HepG2 (cell line): ENCODE results near the gene NFYC. TPM values are rescaled to one million over a fixed set of nuclear protein-coding genes. Genes with fewer than 3 reads are reported as not detected.

Experiments
- RFXAP ChIP-seq: sonication (generic); formaldehyde crosslinking; IDR thresholded peaks from 2 replicates; pipeline ENCODE4 v1.4.0; 2020; ENCODE audit warnings: missing genetic modification reagents, borderline replicate concordance
- SCMH1 ChIP-seq: sonication (generic); formaldehyde crosslinking; IDR thresholded peaks from 2 replicates; pipeline ENCODE4 v1.9.0; 2021; ENCODE audit warnings: missing genetic modification reagents, mild to moderate bottlenecking, borderline replicate concordance
- SRSF1 ChIP-seq: fragments of 200-400 bp; formaldehyde crosslinking; optimal IDR thresholded peaks from 2 replicates; pipeline ENCODE3; 2017; ENCODE audit warnings: mild to moderate bottlenecking, low read depth, low read length, moderate library complexity
- ZNF264 ChIP-seq: sonication (generic); formaldehyde crosslinking; IDR thresholded peaks from 2 replicates; pipeline ENCODE4 v1.4.0; 2020; ENCODE audit warnings: missing genetic modification reagents
- ZNF354B ChIP-seq: sonication (generic); formaldehyde crosslinking; IDR thresholded peaks from 2 replicates; pipeline ENCODE4 v1.8.0; 2022; ENCODE audit warnings: mild to moderate bottlenecking, missing genetic modification reagents
- ZSCAN9 ChIP-seq: IDR thresholded peaks from 2 replicates; pipeline ENCODE4 v1.6.1; 2016; ENCODE audit warnings: borderline replicate concordance
- polyA plus RNA-seq, 8 experiments: library from polyadenylated mRNA; depleted of rRNA in 3 of 8; stranded (reverse) in 7 of 8; unstranded in 1 of 8; fragments of >200 nt; fragmentation: Illumina TruSeq in 4 of 8; extraction: Trizol in 4 of 8; gene quantifications; 2 replicates each; pipeline versions ENCODE4 v1.2.1 to v1.2.3, GENCODE V29; 2011 to 2016; ENCODE audit warnings: low read depth in 4 of 8, missing spikeins in 1 of 8, mixed read lengths in 1 of 8; ENCODE audit not compliant: insufficient read depth in 1 of 8
- total RNA-seq, 5 experiments: library from RNA; depleted of rRNA; stranded (reverse); fragments of >200 nt; fragmentation: Illumina TruSeq; extraction: Trizol; gene quantifications; 2 replicates each; pipeline ENCODE4 v1.2.3, GENCODE V29; 2016; ENCODE audit warnings: low read depth in 1 of 5
- TF ChIP-seq, protein P1 (sequence below): sonication (generic); formaldehyde crosslinking; IDR thresholded peaks from 2 replicates; pipeline ENCODE4 v1.4.0; 2020; ENCODE audit warnings: missing genetic modification reagents, borderline replicate concordance
- TF ChIP-seq, protein P2 (sequence below): sonication (generic); formaldehyde crosslinking; IDR thresholded peaks from 2 replicates; pipeline ENCODE4 v1.4.0; 2020; ENCODE audit warnings: missing genetic modification reagents
- TF ChIP-seq, protein P3 (sequence below): sonication (generic); formaldehyde crosslinking; IDR thresholded peaks from 2 replicates; pipeline ENCODE4 v1.4.0; 2020; ENCODE audit warnings: missing genetic modification reagents
- TF ChIP-seq, protein P4 (sequence below): sonication (generic); formaldehyde crosslinking; IDR thresholded peaks from 2 replicates; pipeline ENCODE4 v1.5.0; 2020; ENCODE audit warnings: mild to moderate bottlenecking, missing genetic modification reagents

The NFYC gene
- total and polyA plus RNA-seq, 2 of the 13 experiments (the other 11 are each of a cell fraction or from before 2014, with no cell fraction given) = 33.9 to 73.7 TPM

DNA sequence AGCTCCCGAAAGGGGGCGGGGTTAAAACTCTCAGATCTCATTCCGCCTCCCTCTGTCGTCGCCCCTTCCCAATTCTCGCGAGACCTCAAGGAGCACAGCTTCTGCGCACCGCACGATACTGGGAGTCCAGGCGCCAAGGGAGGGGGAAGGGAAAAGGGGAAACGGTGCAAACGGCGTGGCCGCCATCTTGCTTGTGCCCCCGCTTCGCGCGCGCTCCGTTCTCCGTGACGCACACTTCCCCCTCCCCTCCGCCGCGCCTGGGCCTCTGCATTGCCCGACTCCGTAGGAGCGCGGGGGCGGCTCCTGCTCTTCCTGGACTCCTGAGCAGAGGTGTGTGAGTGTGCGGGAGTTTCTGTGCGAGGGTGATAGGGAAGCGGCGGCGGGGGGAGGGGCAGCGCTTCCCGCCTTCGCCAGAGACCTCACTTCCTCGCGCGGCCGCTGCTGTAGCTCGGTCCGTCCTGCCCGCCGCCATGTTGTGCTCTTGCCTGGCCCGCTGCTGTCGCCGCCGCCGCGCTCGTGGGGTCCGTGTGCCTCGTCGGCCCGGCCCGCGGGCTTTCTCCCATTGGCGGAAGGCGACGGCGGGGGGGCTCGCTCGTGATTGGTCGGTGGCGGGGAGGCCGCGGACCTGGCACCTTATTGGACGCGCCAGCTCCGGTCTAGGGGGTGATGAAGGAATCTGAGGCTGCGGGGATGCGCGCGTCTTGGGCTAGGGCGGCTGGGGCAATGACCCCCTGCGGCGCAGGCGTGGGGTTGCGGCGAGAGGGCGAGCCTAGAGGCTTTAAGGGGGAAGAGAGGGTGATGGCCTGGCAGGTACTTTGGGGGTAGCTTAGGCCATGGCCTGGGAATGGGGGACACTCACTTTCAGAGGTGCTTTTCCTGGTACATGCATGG lies at the start of gene NFYC (continued):
- TF ChIP-seq, protein P1, sequence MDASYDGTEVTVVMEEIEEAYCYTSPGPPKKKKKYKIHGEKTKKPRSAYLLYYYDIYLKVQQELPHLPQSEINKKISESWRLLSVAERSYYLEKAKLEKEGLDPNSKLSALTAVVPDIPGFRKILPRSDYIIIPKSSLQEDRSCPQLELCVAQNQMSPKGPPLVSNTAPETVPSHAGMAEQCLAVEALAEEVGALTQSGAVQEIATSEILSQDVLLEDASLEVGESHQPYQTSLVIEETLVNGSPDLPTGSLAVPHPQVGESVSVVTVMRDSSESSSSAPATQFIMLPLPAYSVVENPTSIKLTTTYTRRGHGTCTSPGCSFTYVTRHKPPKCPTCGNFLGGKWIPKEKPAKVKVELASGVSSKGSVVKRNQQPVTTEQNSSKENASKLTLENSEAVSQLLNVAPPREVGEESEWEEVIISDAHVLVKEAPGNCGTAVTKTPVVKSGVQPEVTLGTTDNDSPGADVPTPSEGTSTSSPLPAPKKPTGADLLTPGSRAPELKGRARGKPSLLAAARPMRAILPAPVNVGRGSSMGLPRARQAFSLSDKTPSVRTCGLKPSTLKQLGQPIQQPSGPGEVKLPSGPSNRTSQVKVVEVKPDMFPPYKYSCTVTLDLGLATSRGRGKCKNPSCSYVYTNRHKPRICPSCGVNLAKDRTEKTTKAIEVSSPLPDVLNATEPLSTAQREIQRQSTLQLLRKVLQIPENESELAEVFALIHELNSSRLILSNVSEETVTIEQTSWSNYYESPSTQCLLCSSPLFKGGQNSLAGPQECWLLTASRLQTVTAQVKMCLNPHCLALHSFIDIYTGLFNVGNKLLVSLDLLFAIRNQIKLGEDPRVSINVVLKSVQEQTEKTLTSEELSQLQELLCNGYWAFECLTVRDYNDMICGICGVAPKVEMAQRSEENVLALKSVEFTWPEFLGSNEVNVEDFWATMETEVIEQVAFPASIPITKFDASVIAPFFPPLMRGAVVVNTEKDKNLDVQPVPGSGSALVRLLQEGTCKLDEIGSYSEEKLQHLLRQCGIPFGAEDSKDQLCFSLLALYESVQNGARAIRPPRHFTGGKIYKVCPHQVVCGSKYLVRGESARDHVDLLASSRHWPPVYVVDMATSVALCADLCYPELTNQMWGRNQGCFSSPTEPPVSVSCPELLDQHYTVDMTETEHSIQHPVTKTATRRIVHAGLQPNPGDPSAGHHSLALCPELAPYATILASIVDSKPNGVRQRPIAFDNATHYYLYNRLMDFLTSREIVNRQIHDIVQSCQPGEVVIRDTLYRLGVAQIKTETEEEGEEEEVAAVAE (CRISPR knock-in tag) = no peak
- TF ChIP-seq ZSCAN9 (CRISPR knock-in tag) (peak; percentile 74; the same call in 1 of the 2 replicates), ZNF264 (CRISPR knock-in tag) (no peak), SCMH1 (CRISPR knock-in tag) (no peak), RFXAP (CRISPR knock-in tag) (peak; percentile 73), SRSF1 (peak; percentile 86), ZNF354B (CRISPR knock-in tag) (no peak)
- TF ChIP-seq, protein P2, sequence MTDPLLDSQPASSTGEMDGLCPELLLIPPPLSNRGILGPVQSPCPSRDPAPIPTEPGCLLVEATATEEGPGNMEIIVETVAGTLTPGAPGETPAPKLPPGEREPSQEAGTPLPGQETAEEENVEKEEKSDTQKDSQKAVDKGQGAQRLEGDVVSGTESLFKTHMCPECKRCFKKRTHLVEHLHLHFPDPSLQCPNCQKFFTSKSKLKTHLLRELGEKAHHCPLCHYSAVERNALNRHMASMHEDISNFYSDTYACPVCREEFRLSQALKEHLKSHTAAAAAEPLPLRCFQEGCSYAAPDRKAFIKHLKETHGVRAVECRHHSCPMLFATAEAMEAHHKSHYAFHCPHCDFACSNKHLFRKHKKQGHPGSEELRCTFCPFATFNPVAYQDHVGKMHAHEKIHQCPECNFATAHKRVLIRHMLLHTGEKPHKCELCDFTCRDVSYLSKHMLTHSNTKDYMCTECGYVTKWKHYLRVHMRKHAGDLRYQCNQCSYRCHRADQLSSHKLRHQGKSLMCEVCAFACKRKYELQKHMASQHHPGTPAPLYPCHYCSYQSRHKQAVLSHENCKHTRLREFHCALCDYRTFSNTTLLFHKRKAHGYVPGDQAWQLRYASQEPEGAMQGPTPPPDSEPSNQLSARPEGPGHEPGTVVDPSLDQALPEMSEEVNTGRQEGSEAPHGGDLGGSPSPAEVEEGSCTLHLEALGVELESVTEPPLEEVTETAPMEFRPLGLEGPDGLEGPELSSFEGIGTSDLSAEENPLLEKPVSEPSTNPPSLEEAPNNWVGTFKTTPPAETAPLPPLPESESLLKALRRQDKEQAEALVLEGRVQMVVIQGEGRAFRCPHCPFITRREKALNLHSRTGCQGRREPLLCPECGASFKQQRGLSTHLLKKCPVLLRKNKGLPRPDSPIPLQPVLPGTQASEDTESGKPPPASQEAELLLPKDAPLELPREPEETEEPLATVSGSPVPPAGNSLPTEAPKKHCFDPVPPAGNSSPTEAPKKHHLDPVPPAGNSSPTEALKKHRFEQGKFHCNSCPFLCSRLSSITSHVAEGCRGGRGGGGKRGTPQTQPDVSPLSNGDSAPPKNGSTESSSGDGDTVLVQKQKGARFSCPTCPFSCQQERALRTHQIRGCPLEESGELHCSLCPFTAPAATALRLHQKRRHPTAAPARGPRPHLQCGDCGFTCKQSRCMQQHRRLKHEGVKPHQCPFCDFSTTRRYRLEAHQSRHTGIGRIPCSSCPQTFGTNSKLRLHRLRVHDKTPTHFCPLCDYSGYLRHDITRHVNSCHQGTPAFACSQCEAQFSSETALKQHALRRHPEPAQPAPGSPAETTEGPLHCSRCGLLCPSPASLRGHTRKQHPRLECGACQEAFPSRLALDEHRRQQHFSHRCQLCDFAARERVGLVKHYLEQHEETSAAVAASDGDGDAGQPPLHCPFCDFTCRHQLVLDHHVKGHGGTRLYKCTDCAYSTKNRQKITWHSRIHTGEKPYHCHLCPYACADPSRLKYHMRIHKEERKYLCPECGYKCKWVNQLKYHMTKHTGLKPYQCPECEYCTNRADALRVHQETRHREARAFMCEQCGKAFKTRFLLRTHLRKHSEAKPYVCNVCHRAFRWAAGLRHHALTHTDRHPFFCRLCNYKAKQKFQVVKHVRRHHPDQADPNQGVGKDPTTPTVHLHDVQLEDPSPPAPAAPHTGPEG (CRISPR knock-in tag) = 0 out of 2 replicates have a peak, but pooled peaks have one; percentile 39
- TF ChIP-seq, protein P3, sequence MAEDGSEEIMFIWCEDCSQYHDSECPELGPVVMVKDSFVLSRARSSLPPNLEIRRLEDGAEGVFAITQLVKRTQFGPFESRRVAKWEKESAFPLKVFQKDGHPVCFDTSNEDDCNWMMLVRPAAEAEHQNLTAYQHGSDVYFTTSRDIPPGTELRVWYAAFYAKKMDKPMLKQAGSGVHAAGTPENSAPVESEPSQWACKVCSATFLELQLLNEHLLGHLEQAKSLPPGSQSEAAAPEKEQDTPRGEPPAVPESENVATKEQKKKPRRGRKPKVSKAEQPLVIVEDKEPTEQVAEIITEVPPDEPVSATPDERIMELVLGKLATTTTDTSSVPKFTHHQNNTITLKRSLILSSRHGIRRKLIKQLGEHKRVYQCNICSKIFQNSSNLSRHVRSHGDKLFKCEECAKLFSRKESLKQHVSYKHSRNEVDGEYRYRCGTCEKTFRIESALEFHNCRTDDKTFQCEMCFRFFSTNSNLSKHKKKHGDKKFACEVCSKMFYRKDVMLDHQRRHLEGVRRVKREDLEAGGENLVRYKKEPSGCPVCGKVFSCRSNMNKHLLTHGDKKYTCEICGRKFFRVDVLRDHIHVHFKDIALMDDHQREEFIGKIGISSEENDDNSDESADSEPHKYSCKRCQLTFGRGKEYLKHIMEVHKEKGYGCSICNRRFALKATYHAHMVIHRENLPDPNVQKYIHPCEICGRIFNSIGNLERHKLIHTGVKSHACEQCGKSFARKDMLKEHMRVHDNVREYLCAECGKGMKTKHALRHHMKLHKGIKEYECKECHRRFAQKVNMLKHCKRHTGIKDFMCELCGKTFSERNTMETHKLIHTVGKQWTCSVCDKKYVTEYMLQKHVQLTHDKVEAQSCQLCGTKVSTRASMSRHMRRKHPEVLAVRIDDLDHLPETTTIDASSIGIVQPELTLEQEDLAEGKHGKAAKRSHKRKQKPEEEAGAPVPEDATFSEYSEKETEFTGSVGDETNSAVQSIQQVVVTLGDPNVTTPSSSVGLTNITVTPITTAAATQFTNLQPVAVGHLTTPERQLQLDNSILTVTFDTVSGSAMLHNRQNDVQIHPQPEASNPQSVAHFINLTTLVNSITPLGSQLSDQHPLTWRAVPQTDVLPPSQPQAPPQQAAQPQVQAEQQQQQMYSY (CRISPR knock-in tag) = no peak
- TF ChIP-seq, protein P4, sequence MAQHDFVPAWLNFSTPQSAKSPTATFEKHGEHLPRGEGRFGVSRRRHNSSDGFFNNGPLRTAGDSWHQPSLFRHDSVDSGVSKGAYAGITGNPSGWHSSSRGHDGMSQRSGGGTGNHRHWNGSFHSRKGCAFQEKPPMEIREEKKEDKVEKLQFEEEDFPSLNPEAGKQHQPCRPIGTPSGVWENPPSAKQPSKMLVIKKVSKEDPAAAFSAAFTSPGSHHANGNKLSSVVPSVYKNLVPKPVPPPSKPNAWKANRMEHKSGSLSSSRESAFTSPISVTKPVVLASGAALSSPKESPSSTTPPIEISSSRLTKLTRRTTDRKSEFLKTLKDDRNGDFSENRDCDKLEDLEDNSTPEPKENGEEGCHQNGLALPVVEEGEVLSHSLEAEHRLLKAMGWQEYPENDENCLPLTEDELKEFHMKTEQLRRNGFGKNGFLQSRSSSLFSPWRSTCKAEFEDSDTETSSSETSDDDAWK (CRISPR knock-in tag) = no peak
